Mucosa of gallbladder (tissue), 1 donor: ENCODE results near the gene TANGO6. TPM values are rescaled to one million over a fixed set of nuclear protein-coding genes. Genes with fewer than 3 reads are reported as not detected.
A peak's percentile ranks its signal among the peaks of the same experiment; 100 is the strongest.
"Not testable (repeated sequence)": the region's sequence is repeated elsewhere in the genome, so short reads cannot be mapped to it uniquely, and the experiment has no call there.

Experiments
- DNase-seq: peaks from one replicate; pipeline ENCODE4 v3.0.0-alpha.2; 2020; ENCODE audit warnings: low spot score
- total RNA-seq: library from RNA; stranded (reverse); gene quantifications from one replicate; pipeline ENCODE4 v1.2.1, GENCODE V29; 2021
- donor health status: DM: no; HTN: no; CAD: no.

Gene TANGO6
- total RNA-seq, 1 donor from 2014 or later: 11.0 TPM

DNA sequence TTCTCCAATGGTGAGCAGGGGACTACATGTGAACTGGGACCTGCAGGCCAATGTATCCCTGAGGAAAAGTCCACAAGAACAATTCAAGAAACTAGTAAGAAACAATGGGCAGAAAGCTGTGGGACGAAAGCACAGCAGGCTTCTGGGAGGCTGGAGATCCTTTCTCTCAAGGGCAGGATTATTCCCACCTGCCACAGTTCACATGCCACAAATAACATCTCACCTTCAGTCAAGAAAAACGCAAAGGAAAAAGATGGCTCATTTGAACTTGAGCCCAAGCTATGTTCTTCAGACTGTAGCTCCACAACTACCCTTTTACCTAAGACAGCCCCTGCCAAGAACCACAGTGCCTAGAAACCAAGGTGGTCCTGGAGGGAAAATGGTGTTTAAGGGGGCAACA lies 275.1 kb downstream of the TANGO6 start:
- DNase-seq: no peak

DNA sequence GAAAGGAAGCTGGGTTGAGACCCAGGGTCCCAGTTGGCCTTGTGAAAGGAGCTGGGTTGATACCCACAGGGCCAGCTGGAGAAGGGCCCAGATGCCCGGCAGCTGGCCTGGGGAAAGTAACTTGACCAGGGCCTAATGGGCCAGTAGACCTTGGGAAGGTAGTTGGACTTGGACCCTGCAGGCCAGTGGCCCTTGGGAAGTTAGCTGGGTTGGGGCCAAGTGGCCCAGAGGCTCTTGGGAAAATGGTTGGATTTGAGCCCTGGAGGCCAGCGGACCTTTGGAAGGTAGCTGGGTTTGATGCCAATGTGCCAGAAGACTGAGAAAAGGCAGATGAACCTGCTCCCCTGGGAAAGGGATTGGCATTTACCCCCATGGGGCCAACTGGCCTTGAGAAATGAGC lies 275.7 kb downstream of the TANGO6 start:
- no peak for DNase-seq

- no peak for DNase-seq
Observed at GRCh38 chr16:69119536-69119935, 276.2 kb downstream of the TANGO6 start.

GRCh38 chr16:69120096-69120664 lies 276.8 kb downstream of the TANGO6 start:
- DNase-seq: no peak

DNA sequence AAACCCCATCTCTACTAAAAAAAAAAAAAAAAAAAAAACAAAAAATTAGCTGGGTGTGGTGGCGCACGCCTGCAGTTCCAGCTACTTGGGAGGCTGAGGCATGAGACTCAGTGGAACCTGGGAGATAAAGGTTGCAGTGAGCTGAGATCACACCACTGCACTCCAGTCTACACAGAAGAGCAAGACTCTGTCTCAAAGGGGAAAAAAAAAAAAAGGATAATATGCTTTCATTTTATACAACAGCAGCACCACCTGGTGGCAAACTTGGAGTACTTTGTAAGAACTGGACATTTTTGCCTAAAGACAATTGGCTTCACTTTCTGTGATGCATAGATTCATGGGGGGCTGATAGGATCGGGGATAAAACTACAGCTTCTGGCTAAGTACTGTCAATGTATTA lies 280.6 kb downstream of the TANGO6 start:
- DNase-seq: peak; percentile 54

DNA sequence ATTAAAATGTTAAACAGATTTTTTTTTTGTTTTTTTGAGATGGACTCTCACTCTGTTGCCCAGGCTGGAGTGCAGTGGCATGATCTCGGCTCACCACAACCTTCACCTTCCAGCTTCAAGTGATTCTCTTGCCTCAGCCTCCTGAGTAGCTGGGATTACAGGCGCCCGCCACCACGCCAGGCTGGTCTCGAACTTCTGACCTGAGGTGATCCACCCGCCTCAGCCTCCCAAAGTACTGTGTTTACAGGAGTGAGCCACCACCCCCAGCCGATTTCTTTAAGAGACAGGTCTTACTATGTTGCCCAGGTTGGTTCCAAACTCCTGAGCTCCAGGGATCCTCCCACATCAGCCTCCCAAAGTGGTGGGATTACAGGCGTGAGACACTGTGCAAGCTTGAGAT lies 281.1 kb downstream of the TANGO6 start:
- not testable (repeated sequence) for DNase-seq

GRCh38 chr16:69124961-69125360 lies 281.6 kb downstream of the TANGO6 start:
- DNase-seq: not testable (repeated sequence)

GRCh38 chr16:69126221-69126620 lies 282.9 kb downstream of the TANGO6 start:
- no peak for DNase-seq

GRCh38 chr16:69126801-69127200 lies 283.5 kb downstream of the TANGO6 start:
- not testable (repeated sequence) for DNase-seq

- no peak for DNase-seq
Observed at GRCh38 chr16:69127966-69128510, 284.7 kb downstream of the TANGO6 start.

- DNase-seq: no peak
Observed at GRCh38 chr16:69130461-69130860, 287.1 kb downstream of the TANGO6 start.

- no peak for DNase-seq
Observed at GRCh38 chr16:69131167-69131838, 288.0 kb downstream of the TANGO6 start.

DNA sequence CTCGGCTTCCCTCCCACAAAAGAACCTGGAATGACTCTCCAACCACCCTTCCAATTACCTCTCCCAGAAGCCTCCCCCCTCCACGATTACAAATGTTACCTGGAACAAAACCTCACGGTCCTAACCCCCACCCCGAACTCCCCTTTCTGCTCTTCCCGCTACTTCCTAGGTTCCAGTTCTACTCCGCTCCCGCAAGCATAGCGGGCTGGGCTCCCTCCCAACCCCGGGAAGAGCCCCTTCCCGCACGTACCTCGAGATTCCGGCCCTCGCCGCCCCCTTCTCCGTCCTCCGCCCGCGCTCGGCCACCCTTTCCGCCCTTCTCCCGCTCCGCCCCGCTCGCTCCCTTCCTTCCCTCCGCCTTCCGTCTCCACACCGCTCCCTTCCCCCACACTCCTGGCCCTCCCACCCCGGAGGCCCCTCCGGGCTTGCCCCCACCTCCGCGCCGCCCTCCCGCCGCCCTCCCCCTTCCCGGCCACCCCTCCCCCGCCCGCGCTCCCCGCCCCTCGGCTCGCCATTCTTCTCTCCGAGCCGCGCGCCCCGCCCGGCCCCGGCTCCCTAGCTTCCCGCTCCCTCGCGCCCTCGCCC lies 288.6 kb downstream of the TANGO6 start:
- DNase-seq: peak; percentile 48

GRCh38 chr16:69132424-69133252 lies 289.3 kb downstream of the TANGO6 start, which contains the start of the genes CHTF8 and UTP4:
Gene CHTF8 (minus strand): TSS chr16:69132588. CDS start chr16:69121458, 11,130 bp downstream.
Gene UTP4 (plus strand): TSS chr16:69132649. CDS start chr16:69133460, 811 bp downstream.
- DNase-seq: peak; percentile 82

DNA sequence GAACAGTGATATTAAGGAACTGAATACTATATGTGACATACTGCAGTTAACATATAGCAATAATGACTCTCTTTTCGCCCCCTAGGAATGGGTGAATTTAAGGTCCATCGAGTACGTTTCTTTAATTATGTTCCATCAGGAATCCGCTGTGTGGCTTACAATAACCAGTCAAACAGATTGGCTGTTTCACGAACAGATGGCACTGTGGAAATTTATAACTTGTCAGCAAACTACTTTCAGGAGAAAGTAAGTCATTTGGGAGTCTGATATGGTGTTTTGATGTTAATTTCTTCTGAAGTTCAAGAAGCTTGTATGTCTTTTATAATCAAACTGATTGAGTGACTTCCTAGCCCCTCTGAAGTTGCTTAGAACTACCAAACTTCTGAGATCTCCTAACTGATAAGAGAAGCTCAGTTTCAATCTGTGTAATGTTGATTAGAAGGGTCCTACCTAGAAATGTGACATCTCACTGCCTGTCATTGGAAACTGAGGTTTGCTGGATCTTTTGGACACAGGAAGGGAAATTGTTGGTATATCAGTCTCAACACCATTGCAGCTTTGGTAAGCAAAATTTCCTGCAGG lies 290.1 kb downstream of the TANGO6 start:
- DNase-seq: no peak

Other genes with a start within 250 kb of the TANGO6 start
- gene CDH3, start 198.2 kb upstream of the TANGO6 start, total RNA-seq: 0.81 TPM
- 425 TPM for gene CDH1, start 106.2 kb upstream of the TANGO6 start, total RNA-seq